HepG2 (cell line): ENCODE data around the gene DOCK4. TPM values are rescaled to one million over a fixed set of nuclear protein-coding genes. Genes with fewer than 3 reads are reported as not detected.

Experiments used
- ATAC-seq: fragments of 200-7000 bp; cut with Tn5 transposase; 3 replicates; pipeline ENCODE4 v1.9.1; 2020; ENCODE audit warnings: mild to moderate bottlenecking, moderate library complexity
- BruUV-seq: library from RNA; stranded (reverse); fragments of 400-500 nt; replicated peaks from 2 replicates; lab custom pipeline; 2021; lab: Mats Ljungman, UMichigan
- CTCF ChIA-PET: fragments of 300-600 bp; formaldehyde crosslinking; extraction: SDS; loops from one replicate; lab custom pipeline; 2021; ENCODE audit warnings: low total read pairs, inconsistent platforms, low intra/inter-chr PET ratio; lab: Yijun Ruan, JAX
- POLR2A ChIA-PET: fragments of 350-600 bp; sonication (Branson Sonifier 250); formaldehyde crosslinking; loops from one replicate; lab custom pipeline; 2020; ENCODE audit warnings: antibody characterized with exemption, inconsistent platforms; lab: Yijun Ruan, JAX
- DNase-seq: peaks from one replicate; pipeline ENCODE4 v3.0.0-alpha.2; 2015; ENCODE audit warnings: low spot score
- FAIRE-seq: peaks from 3 replicates; lab custom pipeline; 2011; peaks lifted over from hg19 to GRCh38; lab: Jason Lieb, UNC
- H2AFZ ChIP-seq: one replicate; pipeline ENCODE4 v1.6.1; 2011; ENCODE audit warnings: low read length, inconsistent platforms
- H3K27ac ChIP-seq: fragments of 300-600 bp; 3 replicates; pipeline ENCODE4 v1.8.0; 2011; ENCODE audit warnings: mixed run types, mild to moderate bottlenecking, mixed read lengths, low read length, inconsistent platforms; ENCODE audit not compliant: insufficient read depth; ENCODE audit errors: extremely low read length
- H3K27me3 ChIP-seq, 2 experiments: fragments of 200-600 bp in 1 of 2; 2 replicates in 1 of 2; 3 replicates in 1 of 2; pipeline versions ENCODE4 v1.6.0 to v1.8.0; 2011; ENCODE audit warnings: low read length in 2 of 2, mild to moderate bottlenecking in 2 of 2, moderate library complexity in 2 of 2, inconsistent platforms in 1 of 2; ENCODE audit not compliant: insufficient read depth in 2 of 2, control insufficient read depth in 1 of 2
- H3K36me3 ChIP-seq, 2 experiments: fragments of 200-600 bp in 1 of 2; replicated peaks in 1 of 2; 2 replicates in 1 of 2; 3 replicates in 1 of 2; pipeline versions ENCODE4 v1.5.1 to v1.8.0; 2011; ENCODE audit warnings: low read length in 2 of 2, inconsistent platforms in 1 of 2; ENCODE audit not compliant: insufficient read depth in 2 of 2, control insufficient read depth in 1 of 2
- H3K4me1 ChIP-seq: 2 replicates; pipeline ENCODE4 v1.5.1; 2012; ENCODE audit warnings: low read length, inconsistent platforms; ENCODE audit not compliant: insufficient read depth
- H3K4me2 ChIP-seq: 2 replicates; pipeline ENCODE4 v1.6.0; 2011; ENCODE audit warnings: low read depth, low read length, inconsistent platforms
- H3K4me3 ChIP-seq, 3 experiments: fragments of 200-600 bp in 1 of 3; sonication (generic), shearing (Covaris generic) in 1 of 3; replicated peaks in 1 of 3; 2 replicates each; pipeline ENCODE4 v1.5.1; 2011 to 2016; ENCODE audit warnings: low read length in 3 of 3, inconsistent platforms in 2 of 3, low read depth in 2 of 3, mild to moderate bottlenecking in 2 of 3, control low read depth in 1 of 3, mixed read lengths in 1 of 3; ENCODE audit not compliant: insufficient read depth in 1 of 3
- H3K79me2 ChIP-seq: one replicate; pipeline ENCODE4 v1.6.1; 2011; ENCODE audit warnings: low read length, inconsistent platforms; ENCODE audit not compliant: insufficient read depth
- H3K9ac ChIP-seq: 2 replicates; pipeline ENCODE4 v1.6.0; 2011; ENCODE audit warnings: mild to moderate bottlenecking, low read depth, low read length, inconsistent platforms; ENCODE audit not compliant: insufficient read depth
- H3K9me3 ChIP-seq: 2 replicates; pipeline ENCODE4 v1.5.1; 2012; ENCODE audit warnings: mild to moderate bottlenecking, low read length
- H4K20me1 ChIP-seq: 2 replicates; pipeline ENCODE4 v1.6.0; 2011; ENCODE audit warnings: inconsistent platforms, mild to moderate bottlenecking, low read length, moderate library complexity; ENCODE audit not compliant: insufficient read depth
- MYNN ChIP-seq: sonication (generic); formaldehyde crosslinking; IDR thresholded peaks from 2 replicates; pipeline ENCODE4 v1.4.0; 2020; ENCODE audit warnings: mild to moderate bottlenecking, low read depth, missing genetic modification reagents
- POGZ ChIP-seq: sonication (generic); formaldehyde crosslinking; IDR thresholded peaks from 2 replicates; pipeline ENCODE4 v1.4.0; 2020; ENCODE audit warnings: mild to moderate bottlenecking, missing genetic modification reagents
- POLR2G ChIP-seq: fragments of 200-400 bp; formaldehyde crosslinking; IDR thresholded peaks from 2 replicates; pipeline ENCODE4 v1.6.1; 2018; ENCODE audit warnings: mild to moderate bottlenecking, low read depth, low read length, moderate library complexity
- RAD21 ChIP-seq: fragments of 450-650 bp; formaldehyde crosslinking; IDR thresholded peaks from 2 replicates; pipeline ENCODE4 v1.5.0; 2020; ENCODE audit warnings: mild to moderate bottlenecking
- SMC3 ChIP-seq: IDR thresholded peaks from 2 replicates; pipeline ENCODE4 v1.6.1; 2011; ENCODE audit warnings: low read length, improper control_type of control experiment
- SRSF4 ChIP-seq: fragments of 200-400 bp; formaldehyde crosslinking; IDR thresholded peaks from one replicate; pipeline ENCODE4 v1.6.1; 2018; ENCODE audit warnings: mild to moderate bottlenecking, low read depth, low read length, moderate library complexity; ENCODE audit not compliant: poor library complexity, severe bottlenecking
- STAG1 ChIP-seq: sonication (generic); formaldehyde crosslinking; IDR thresholded peaks from 2 replicates; pipeline ENCODE4 v1.4.0; 2020; ENCODE audit warnings: missing genetic modification reagents
- TP53 ChIP-seq: sonication (generic); formaldehyde crosslinking; conservative IDR thresholded peaks from 2 replicates; pipeline ENCODE4 v1.4.0; 2020; ENCODE audit warnings: missing genetic modification reagents
- YY1 ChIP-seq: IDR thresholded peaks from 2 replicates; pipeline ENCODE4 v1.6.1; 2011; ENCODE audit warnings: low read length, low read depth, moderate library complexity, mild to moderate bottlenecking; ENCODE audit not compliant: insufficient read depth, insufficient replicate concordance
- ZNF329 ChIP-seq: sonication (generic); formaldehyde crosslinking; IDR thresholded peaks from 2 replicates; pipeline ENCODE4 v1.9.0; 2021; ENCODE audit warnings: low read depth, mild to moderate bottlenecking, missing genetic modification reagents
- ZNF562 ChIP-seq: sonication (generic); formaldehyde crosslinking; IDR thresholded peaks from 2 replicates; pipeline ENCODE4 v1.8.0; 2022; ENCODE audit warnings: missing genetic modification reagents, borderline replicate concordance
- WGBS: methylation state at CpG from one replicate; pipeline ENCODE4 v1.1.6; 2017; ENCODE audit warnings: low lambda C conversion rate; 5-methylcytosine and 5-hydroxymethylcytosine counted together
- in situ Hi-C: cut with HindIII; loops from 2 replicates; pipeline ENCODE4 v1.10.0; 2017; ENCODE audit warnings: low pct_unique_long_range_greater_than_20kb; ENCODE audit not compliant: extremely low pct_ligation_motif_present
- intact Hi-C: fragments of 100-400 bp; cut with micrococcal nuclease; formaldehyde crosslinking; loops from one replicate; pipeline ENCODE4 v1.10.0; 2022; ENCODE audit not compliant: unreplicated experiment
- polyA plus RNA-seq, 8 experiments: library from polyadenylated mRNA; depleted of rRNA in 3 of 8; stranded (reverse) in 7 of 8; unstranded in 1 of 8; fragments of >200 nt; fragmentation: Illumina TruSeq in 4 of 8; extraction: Trizol in 4 of 8; gene quantifications; 2 replicates each; pipeline versions ENCODE4 v1.2.1 to v1.2.3, GENCODE V29; 2011 to 2016; ENCODE audit warnings: low read depth in 4 of 8, missing spikeins in 1 of 8, mixed read lengths in 1 of 8; ENCODE audit not compliant: insufficient read depth in 1 of 8
- total RNA-seq, 5 experiments: library from RNA; depleted of rRNA; stranded (reverse); fragments of >200 nt; fragmentation: Illumina TruSeq; extraction: Trizol; gene quantifications; 2 replicates each; pipeline ENCODE4 v1.2.3, GENCODE V29; 2016; ENCODE audit warnings: low read depth in 1 of 5
- TF ChIP-seq, protein P1 (sequence below): sonication (generic); formaldehyde crosslinking; IDR thresholded peaks from 2 replicates; pipeline ENCODE4 v1.8.0; 2023; ENCODE audit warnings: mild to moderate bottlenecking, missing genetic modification reagents
- TF ChIP-seq, protein P2 (sequence below): sonication (generic); formaldehyde crosslinking; IDR thresholded peaks from 2 replicates; pipeline ENCODE4 v1.4.0; 2020; ENCODE audit warnings: mild to moderate bottlenecking, missing genetic modification reagents
- TF ChIP-seq, protein P3 (sequence below): sonication (generic); formaldehyde crosslinking; IDR thresholded peaks from 2 replicates; pipeline ENCODE4 v1.5.0; 2020; ENCODE audit warnings: mild to moderate bottlenecking, missing genetic modification reagents, moderate library complexity

DOCK4 gene
- total and polyA plus RNA-seq, 2 of the 13 experiments (the other 11 are each of a cell fraction or from before 2014, with no cell fraction given), result 13.5 to 17.4 TPM

DNA sequence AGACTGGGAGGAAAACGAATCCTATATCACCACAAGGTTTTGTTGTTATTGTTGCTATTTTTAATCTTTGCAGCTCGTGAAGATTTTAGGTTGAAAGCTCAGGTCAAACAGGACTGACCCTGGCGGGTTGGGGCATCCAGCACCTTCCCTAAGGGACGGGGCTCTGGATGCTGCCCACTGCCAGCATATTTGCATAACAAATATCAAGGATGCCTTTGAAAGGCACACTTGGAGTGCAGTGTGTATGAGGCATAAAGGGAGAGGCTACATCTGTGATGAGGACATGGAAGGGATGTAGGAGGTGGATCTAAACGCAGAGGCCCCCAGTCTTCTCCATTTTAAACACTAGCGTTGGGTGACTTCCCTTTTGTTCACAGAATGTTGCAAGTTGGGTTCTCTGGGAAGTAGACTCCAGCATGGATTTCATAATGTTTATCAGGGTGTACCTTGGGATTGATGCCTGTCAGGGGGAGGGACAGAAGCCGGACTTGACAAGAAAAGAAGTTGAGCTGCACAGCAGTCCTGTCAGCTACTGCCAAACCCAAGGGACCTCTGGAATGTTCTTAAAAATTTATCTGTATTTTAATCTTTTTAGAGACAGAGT is 462.9 kb downstream of the DOCK4 start (continued):
- TF ChIP-seq, protein P1, sequence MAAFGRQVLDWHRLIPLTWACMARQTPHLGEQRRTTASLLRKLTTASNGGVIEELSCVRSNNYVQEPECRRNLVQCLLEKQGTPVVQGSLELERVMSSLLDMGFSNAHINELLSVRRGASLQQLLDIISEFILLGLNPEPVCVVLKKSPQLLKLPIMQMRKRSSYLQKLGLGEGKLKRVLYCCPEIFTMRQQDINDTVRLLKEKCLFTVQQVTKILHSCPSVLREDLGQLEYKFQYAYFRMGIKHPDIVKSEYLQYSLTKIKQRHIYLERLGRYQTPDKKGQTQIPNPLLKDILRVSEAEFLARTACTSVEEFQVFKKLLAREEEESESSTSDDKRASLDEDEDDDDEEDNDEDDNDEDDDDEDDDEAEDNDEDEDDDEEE, result no peak
- TF ChIP-seq TP53 (CRISPR knock-in tag) (no peak), POGZ (no peak), POLR2G (no peak), ZNF329 (CRISPR knock-in tag) (no peak), YY1 (no peak), ZNF562 (CRISPR knock-in tag) (no peak)
- TF ChIP-seq, protein P2, sequence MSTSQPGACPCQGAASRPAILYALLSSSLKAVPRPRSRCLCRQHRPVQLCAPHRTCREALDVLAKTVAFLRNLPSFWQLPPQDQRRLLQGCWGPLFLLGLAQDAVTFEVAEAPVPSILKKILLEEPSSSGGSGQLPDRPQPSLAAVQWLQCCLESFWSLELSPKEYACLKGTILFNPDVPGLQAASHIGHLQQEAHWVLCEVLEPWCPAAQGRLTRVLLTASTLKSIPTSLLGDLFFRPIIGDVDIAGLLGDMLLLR (CRISPR knock-in tag), result no peak

DNA sequence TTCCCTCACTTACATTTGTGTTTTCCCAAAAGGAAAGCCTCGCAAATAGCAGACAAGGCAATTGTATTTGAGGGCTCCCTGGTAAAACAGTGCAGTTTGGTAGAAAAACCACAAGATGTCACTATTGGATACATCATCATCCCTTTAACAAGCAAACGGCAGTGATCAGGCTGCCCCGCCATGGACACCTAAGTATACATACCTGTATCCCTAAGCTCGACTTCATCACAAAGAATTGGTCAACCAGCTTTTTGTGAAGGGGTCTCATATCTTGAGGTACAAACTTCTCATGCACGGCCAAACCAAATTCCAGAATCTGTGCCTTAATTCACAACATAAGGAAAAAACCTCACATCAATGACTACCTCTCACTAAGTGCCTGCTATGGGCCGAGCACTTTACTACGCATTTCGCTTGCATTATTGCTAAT is 464.4 kb downstream of the DOCK4 start:
- no peak overlapping the region for H3K9ac ChIP-seq
- no peak overlapping the region for H3K4me2 ChIP-seq
- intact Hi-C loops, result loop anchor here (1.0 kb wide), 3 partner anchors 113 to 754 kb away; no protein-coding TSS in a partner anchor
- no peaks in the 10 kb centered on the region for H4K20me1 ChIP-seq
- H3K9me3 ChIP-seq, result no peaks in the 10 kb centered on the region
- WGBS, result 46% methylated on average over 8 of the region's 8 CpGs
- H2AFZ ChIP-seq, result no peak overlapping the region
- no TSS peak for BruUV-seq
- FAIRE-seq (peak; percentile 97), ATAC-seq (peak; percentile 92), DNase-seq (peak; percentile 61)
- H3K79me2 ChIP-seq, result no peaks in the 10 kb centered on the region
- H3K4me3 ChIP-seq, result no peak overlapping the region
- H3K27ac ChIP-seq, result no peak overlapping the region
- in situ Hi-C loops, result loop anchor here (10.0 to 25.0 kb wide), 3 partner anchors 405 to 753 kb away; partner anchors contain the start of gene LRRN3
- no peaks in the 10 kb centered on the region for H3K27me3 ChIP-seq
- ChIA-PET POLR2A (no interaction called here), CTCF (interaction anchor here (1.5 to 1.9 kb wide), 3 partner anchors 113 to 754 kb away, joined by 6 to 11 read pairs (median 9); no protein-coding TSS in a partner anchor)
- peaks cover 8 to 12% of the 10 kb centered on the region in 2 experiments; a peak in 3 of 5 replicates for H3K36me3 ChIP-seq
- peak; percentile 53; the same call in 1 of the 2 replicates for TF ChIP-seq RAD21 (CRISPR knock-in tag)
- TF ChIP-seq SRSF4, result no peak
- TF ChIP-seq SMC3, result peak; percentile 56
- no peak for TF ChIP-seq MYNN (CRISPR knock-in tag)
- TF ChIP-seq, protein P3, sequence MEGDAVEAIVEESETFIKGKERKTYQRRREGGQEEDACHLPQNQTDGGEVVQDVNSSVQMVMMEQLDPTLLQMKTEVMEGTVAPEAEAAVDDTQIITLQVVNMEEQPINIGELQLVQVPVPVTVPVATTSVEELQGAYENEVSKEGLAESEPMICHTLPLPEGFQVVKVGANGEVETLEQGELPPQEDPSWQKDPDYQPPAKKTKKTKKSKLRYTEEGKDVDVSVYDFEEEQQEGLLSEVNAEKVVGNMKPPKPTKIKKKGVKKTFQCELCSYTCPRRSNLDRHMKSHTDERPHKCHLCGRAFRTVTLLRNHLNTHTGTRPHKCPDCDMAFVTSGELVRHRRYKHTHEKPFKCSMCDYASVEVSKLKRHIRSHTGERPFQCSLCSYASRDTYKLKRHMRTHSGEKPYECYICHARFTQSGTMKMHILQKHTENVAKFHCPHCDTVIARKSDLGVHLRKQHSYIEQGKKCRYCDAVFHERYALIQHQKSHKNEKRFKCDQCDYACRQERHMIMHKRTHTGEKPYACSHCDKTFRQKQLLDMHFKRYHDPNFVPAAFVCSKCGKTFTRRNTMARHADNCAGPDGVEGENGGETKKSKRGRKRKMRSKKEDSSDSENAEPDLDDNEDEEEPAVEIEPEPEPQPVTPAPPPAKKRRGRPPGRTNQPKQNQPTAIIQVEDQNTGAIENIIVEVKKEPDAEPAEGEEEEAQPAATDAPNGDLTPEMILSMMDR (CRISPR knock-in tag), result peak; percentile 75
- TF ChIP-seq STAG1 (CRISPR knock-in tag), result peak; percentile 89
- peaks cover 7% of the 10 kb centered on the region for H3K4me1 ChIP-seq
